H1 (cell line): ENCODE results near the gene PSMD3. TPM values are rescaled to one million over a fixed set of nuclear protein-coding genes. Genes with fewer than 3 reads are reported as not detected.

Experiments
- ATF2 ChIP-seq: IDR thresholded peaks from 2 replicates; pipeline ENCODE4 v1.6.1; 2012; ENCODE audit warnings: low read length, inconsistent platforms
- KDM1A ChIP-seq: fragments of 200-600, 300-600 bp; sonication (generic); IDR thresholded peaks from 2 replicates; pipeline ENCODE4 v1.7.1; 2016; ENCODE audit warnings: mild to moderate bottlenecking, low read length, borderline replicate concordance
- KDM4A ChIP-seq: IDR thresholded peaks from one replicate; pipeline ENCODE4 v1.7.1; 2012; ENCODE audit warnings: low read depth, mild to moderate bottlenecking, moderate library complexity, low read length, inconsistent platforms; ENCODE audit not compliant: severe bottlenecking
- POLR2AphosphoS5 ChIP-seq: IDR thresholded peaks from 2 replicates; pipeline ENCODE4 v1.6.1; 2011; ENCODE audit warnings: low read depth, low read length
- polyA plus RNA-seq, 7 experiments: library from polyadenylated mRNA; depleted of rRNA in 3 of 7; stranded (reverse) in 5 of 7; unstranded in 2 of 7; fragments of >200 nt in 5 of 7; fragments of 200-250 nt in 2 of 7; gene quantifications; 1 replicate in 5 of 7; 2 replicates in 1 of 7; 4 replicates in 1 of 7; pipeline versions ENCODE4 v1.2.1 to v1.2.3, GENCODE V29; 2011 to 2013; ENCODE audit warnings: missing spikeins in 2 of 7, mixed read lengths in 2 of 7
- total RNA-seq: library from RNA; stranded (reverse); fragmentation: NEBNext Ultra II Directional; extraction: Animal tissue kit (Norgen Biotek cat#: 25700); gene quantifications from 2 replicates; pipeline ENCODE4 v1.2.1, GENCODE V29; 2021
- TF ChIP-seq, protein P1 (sequence below): fragments of 300-600 bp; sonication (generic); IDR thresholded peaks from 2 replicates; pipeline ENCODE4 v1.7.1; 2012; ENCODE audit warnings: low read length, moderate library complexity, mild to moderate bottlenecking, inconsistent platforms; ENCODE audit not compliant: insufficient replicate concordance

The PSMD3 gene
- total and polyA plus RNA-seq, 2 of the 8 experiments (the other 6 are each of a cell fraction or from before 2014, with no cell fraction given): 151 to 198 TPM

DNA sequence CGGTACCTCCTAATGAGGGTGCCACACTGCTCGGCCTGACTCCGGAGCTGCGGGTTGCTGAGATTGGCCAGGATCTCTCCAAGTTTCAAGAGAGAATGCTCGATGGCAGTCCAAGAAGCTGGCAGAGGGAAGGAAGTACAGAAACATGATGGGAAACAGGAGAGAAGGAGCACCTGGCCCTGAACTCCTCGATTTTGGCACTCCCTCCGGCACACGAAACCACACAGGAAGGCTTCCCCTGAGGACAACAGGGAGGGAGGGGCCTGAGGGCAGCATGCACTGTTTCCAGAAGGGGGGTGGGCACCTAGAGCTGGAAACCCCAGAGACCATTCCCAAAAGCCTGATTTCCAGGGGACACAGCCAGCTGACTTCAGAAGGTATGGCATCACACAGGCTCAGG lies 52.7 kb downstream of the PSMD3 start (continued):
- TF ChIP-seq ATF2 (no peak), KDM1A (no peak), KDM4A (no peak), POLR2AphosphoS5 (no peak)
- TF ChIP-seq, protein P1, sequence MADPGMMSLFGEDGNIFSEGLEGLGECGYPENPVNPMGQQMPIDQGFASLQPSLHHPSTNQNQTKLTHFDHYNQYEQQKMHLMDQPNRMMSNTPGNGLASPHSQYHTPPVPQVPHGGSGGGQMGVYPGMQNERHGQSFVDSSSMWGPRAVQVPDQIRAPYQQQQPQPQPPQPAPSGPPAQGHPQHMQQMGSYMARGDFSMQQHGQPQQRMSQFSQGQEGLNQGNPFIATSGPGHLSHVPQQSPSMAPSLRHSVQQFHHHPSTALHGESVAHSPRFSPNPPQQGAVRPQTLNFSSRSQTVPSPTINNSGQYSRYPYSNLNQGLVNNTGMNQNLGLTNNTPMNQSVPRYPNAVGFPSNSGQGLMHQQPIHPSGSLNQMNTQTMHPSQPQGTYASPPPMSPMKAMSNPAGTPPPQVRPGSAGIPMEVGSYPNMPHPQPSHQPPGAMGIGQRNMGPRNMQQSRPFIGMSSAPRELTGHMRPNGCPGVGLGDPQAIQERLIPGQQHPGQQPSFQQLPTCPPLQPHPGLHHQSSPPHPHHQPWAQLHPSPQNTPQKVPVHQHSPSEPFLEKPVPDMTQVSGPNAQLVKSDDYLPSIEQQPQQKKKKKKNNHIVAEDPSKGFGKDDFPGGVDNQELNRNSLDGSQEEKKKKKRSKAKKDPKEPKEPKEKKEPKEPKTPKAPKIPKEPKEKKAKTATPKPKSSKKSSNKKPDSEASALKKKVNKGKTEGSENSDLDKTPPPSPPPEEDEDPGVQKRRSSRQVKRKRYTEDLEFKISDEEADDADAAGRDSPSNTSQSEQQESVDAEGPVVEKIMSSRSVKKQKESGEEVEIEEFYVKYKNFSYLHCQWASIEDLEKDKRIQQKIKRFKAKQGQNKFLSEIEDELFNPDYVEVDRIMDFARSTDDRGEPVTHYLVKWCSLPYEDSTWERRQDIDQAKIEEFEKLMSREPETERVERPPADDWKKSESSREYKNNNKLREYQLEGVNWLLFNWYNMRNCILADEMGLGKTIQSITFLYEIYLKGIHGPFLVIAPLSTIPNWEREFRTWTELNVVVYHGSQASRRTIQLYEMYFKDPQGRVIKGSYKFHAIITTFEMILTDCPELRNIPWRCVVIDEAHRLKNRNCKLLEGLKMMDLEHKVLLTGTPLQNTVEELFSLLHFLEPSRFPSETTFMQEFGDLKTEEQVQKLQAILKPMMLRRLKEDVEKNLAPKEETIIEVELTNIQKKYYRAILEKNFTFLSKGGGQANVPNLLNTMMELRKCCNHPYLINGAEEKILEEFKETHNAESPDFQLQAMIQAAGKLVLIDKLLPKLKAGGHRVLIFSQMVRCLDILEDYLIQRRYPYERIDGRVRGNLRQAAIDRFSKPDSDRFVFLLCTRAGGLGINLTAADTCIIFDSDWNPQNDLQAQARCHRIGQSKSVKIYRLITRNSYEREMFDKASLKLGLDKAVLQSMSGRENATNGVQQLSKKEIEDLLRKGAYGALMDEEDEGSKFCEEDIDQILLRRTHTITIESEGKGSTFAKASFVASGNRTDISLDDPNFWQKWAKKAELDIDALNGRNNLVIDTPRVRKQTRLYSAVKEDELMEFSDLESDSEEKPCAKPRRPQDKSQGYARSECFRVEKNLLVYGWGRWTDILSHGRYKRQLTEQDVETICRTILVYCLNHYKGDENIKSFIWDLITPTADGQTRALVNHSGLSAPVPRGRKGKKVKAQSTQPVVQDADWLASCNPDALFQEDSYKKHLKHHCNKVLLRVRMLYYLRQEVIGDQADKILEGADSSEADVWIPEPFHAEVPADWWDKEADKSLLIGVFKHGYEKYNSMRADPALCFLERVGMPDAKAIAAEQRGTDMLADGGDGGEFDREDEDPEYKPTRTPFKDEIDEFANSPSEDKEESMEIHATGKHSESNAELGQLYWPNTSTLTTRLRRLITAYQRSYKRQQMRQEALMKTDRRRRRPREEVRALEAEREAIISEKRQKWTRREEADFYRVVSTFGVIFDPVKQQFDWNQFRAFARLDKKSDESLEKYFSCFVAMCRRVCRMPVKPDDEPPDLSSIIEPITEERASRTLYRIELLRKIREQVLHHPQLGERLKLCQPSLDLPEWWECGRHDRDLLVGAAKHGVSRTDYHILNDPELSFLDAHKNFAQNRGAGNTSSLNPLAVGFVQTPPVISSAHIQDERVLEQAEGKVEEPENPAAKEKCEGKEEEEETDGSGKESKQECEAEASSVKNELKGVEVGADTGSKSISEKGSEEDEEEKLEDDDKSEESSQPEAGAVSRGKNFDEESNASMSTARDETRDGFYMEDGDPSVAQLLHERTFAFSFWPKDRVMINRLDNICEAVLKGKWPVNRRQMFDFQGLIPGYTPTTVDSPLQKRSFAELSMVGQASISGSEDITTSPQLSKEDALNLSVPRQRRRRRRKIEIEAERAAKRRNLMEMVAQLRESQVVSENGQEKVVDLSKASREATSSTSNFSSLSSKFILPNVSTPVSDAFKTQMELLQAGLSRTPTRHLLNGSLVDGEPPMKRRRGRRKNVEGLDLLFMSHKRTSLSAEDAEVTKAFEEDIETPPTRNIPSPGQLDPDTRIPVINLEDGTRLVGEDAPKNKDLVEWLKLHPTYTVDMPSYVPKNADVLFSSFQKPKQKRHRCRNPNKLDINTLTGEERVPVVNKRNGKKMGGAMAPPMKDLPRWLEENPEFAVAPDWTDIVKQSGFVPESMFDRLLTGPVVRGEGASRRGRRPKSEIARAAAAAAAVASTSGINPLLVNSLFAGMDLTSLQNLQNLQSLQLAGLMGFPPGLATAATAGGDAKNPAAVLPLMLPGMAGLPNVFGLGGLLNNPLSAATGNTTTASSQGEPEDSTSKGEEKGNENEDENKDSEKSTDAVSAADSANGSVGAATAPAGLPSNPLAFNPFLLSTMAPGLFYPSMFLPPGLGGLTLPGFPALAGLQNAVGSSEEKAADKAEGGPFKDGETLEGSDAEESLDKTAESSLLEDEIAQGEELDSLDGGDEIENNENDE: no peak
